SK-N-SH (cell line): ENCODE measurements around the gene MAP2K5.

ENCODE experiments used
- CHD2 ChIP-seq: fragments of 150-350 bp; IDR thresholded peaks from 2 replicates; pipeline ENCODE4 v1.6.1; 2018; ENCODE audit warnings: low read length; ENCODE audit not compliant: partially characterized antibody
- EP300 ChIP-seq, 2 experiments: IDR thresholded peaks; 2 replicates each; pipeline versions ENCODE4 v1.4.0 to v1.6.1; 2012; ENCODE audit warnings: borderline replicate concordance in 1 of 2, low read depth in 1 of 2, low read length in 1 of 2
- FOSL2 ChIP-seq: IDR thresholded peaks from 2 replicates; pipeline ENCODE4 v1.4.0; 2012; ENCODE audit warnings: low read depth, mild to moderate bottlenecking, moderate library complexity, borderline replicate concordance
- MAX ChIP-seq: IDR thresholded peaks from 2 replicates; pipeline ENCODE4 v1.4.0; 2012; ENCODE audit warnings: low read depth
- MXI1 ChIP-seq: IDR thresholded peaks from 2 replicates; pipeline ENCODE4 v1.6.1; 2012; ENCODE audit warnings: mild to moderate bottlenecking, low read depth, low read length, improper control_type of control experiment
- POLR2AphosphoS5 ChIP-seq: IDR thresholded peaks from 2 replicates; pipeline ENCODE4 v1.6.1; 2012; ENCODE audit warnings: low read depth, low read length
- RAD21 ChIP-seq: IDR thresholded peaks from 2 replicates; pipeline ENCODE4 v1.6.1; 2012; ENCODE audit warnings: mild to moderate bottlenecking, low read length
- TF ChIP-seq, protein P1 (sequence below): fragments of 200-600 bp; sonication (generic); IDR thresholded peaks from 2 replicates; pipeline ENCODE4 v1.6.1; 2017; ENCODE audit warnings: antibody characterized with exemption, mild to moderate bottlenecking, moderate library complexity

DNA sequence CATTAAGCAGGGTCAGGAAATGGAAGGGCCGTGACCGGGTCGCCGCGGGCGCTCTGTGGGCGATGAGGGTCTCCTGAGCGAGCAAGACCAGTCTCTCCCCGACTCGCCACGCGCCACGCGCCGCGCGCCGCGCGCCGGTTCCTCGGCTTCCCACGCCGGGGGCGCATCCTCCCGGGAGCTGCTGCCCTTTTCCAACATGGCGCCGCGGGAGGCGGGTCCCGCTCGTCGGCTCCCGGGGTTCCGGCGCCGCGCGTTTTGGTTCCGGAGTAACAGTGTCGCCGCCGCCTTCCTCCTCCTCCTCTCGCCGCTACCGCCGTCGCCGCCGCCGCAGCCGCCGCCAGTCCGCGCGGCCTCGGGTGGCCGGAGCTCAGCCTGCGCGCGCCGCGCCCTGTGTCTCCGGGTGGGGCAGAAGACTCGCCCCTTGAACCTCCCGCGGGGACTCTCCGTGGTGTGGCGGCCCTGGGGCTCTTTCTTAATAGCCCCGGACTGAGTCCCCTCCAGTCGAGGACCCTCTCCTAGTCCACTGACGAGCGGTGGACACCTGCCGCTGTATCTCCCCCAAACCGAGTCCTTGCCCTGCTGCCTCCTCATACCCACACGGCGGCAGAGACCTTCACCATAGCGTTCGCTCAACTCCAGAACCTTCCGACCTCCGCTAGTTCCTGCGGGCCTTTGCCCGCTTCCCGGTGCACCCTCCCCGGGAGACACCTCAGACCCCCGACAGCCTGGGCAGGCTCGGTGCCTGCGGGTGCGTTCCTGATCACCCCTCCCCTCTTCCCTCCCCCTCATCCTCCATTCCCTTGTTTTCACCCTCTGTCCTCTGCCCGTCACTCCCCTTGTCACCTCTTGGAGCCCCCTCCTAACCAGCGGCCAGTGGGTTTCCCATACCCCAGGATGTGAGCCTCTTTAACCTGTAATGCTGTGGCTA lies at the start of gene MAP2K5:
- TF ChIP-seq, protein P1, sequence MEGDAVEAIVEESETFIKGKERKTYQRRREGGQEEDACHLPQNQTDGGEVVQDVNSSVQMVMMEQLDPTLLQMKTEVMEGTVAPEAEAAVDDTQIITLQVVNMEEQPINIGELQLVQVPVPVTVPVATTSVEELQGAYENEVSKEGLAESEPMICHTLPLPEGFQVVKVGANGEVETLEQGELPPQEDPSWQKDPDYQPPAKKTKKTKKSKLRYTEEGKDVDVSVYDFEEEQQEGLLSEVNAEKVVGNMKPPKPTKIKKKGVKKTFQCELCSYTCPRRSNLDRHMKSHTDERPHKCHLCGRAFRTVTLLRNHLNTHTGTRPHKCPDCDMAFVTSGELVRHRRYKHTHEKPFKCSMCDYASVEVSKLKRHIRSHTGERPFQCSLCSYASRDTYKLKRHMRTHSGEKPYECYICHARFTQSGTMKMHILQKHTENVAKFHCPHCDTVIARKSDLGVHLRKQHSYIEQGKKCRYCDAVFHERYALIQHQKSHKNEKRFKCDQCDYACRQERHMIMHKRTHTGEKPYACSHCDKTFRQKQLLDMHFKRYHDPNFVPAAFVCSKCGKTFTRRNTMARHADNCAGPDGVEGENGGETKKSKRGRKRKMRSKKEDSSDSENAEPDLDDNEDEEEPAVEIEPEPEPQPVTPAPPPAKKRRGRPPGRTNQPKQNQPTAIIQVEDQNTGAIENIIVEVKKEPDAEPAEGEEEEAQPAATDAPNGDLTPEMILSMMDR, result no peak
- TF ChIP-seq POLR2AphosphoS5 (peak; percentile 85), MAX (peak; percentile 71; the same call in 1 of the 2 replicates), EP300 (IDR thresholded peaks at IDR 0.05; ENCODE audit: borderline replicate concordance in 1 of 2, low read depth in 1 of 2, low read length in 1 of 2) (no peak), RAD21 (no peak), CHD2 (peak; percentile 67), MXI1 (peak; percentile 93), FOSL2 (no peak)
